H1 (cell line): ENCODE results near the gene AGER. TPM values are rescaled to one million over a fixed set of nuclear protein-coding genes. Genes with fewer than 3 reads are reported as not detected.

ENCODE experiments used
- BRCA1 ChIP-seq: IDR thresholded peaks from 2 replicates; pipeline ENCODE4 v1.6.1; 2012; ENCODE audit warnings: low read depth, low read length, improper control_type of control experiment
- CBX5 ChIP-seq: fragments of 300-800, 300-1000 bp; sonication (generic); IDR thresholded peaks from 2 replicates; pipeline ENCODE4 v1.7.1; 2016; ENCODE audit warnings: antibody characterized with exemption, low read length, low read depth
- CREB1 ChIP-seq: IDR thresholded peaks from 2 replicates; pipeline ENCODE4 v1.6.1; 2012; ENCODE audit warnings: inconsistent platforms
- EGR1 ChIP-seq: IDR thresholded peaks from 2 replicates; pipeline ENCODE4 v1.6.1; 2011; ENCODE audit warnings: low read depth, low read length, borderline replicate concordance
- EP300 ChIP-seq, 2 experiments: IDR thresholded peaks; 1 replicate in 1 of 2; 2 replicates in 1 of 2; pipeline ENCODE4 v1.6.1; 2011 to 2012; ENCODE audit warnings: low read depth in 2 of 2, low read length in 2 of 2, mild to moderate bottlenecking in 2 of 2, borderline replicate concordance in 1 of 2, inconsistent platforms in 1 of 2, moderate library complexity in 1 of 2
- EZH2 ChIP-seq: fragments of 200-600 bp; sonication (generic); IDR thresholded peaks from 2 replicates; pipeline ENCODE4 v1.7.1; 2012; ENCODE audit warnings: low read depth, mild to moderate bottlenecking, moderate library complexity, low read length, inconsistent platforms; ENCODE audit not compliant: severe bottlenecking
- JUN ChIP-seq: IDR thresholded peaks from 2 replicates; pipeline ENCODE4 v1.6.1; 2011; ENCODE audit warnings: low read depth, mild to moderate bottlenecking, improper control_type of control experiment, low read length
- PHF8 ChIP-seq: fragments of 200-600 bp; sonication (generic); conservative IDR thresholded peaks from 2 replicates; pipeline ENCODE4 v1.7.1; 2012; ENCODE audit warnings: low read depth, mild to moderate bottlenecking, inconsistent platforms, low read length, moderate library complexity
- POLR2A ChIP-seq, 2 experiments: IDR thresholded peaks; 1 replicate in 1 of 2; 2 replicates in 1 of 2; pipeline ENCODE4 v1.6.1; 2011; ENCODE audit warnings: low read depth in 2 of 2, low read length in 2 of 2, mild to moderate bottlenecking in 2 of 2; ENCODE audit errors: control extremely low read depth in 1 of 2
- RBBP5 ChIP-seq: IDR thresholded peaks from 2 replicates; pipeline ENCODE4 v1.7.1; 2012; ENCODE audit warnings: low read depth, mild to moderate bottlenecking, inconsistent platforms, low read length, moderate library complexity, borderline replicate concordance
- SP1 ChIP-seq: IDR thresholded peaks from 2 replicates; pipeline ENCODE4 v1.6.1; 2011; ENCODE audit warnings: low read depth, low read length
- TAF7 ChIP-seq: optimal IDR thresholded peaks from 2 replicates; pipeline ENCODE3; 2011; ENCODE audit warnings: low read depth, mild to moderate bottlenecking, inconsistent platforms, low read length, moderate library complexity, borderline replicate concordance
- TBP ChIP-seq: IDR thresholded peaks from 2 replicates; pipeline ENCODE4 v1.6.1; 2011; ENCODE audit warnings: low read depth, low read length, improper control_type of control experiment
- TEAD4 ChIP-seq: IDR thresholded peaks from 2 replicates; pipeline ENCODE4 v1.6.1; 2012; ENCODE audit warnings: low read depth, low read length, inconsistent platforms, mixed read lengths
- polyA plus RNA-seq, 7 experiments: library from polyadenylated mRNA; depleted of rRNA in 3 of 7; stranded (reverse) in 5 of 7; unstranded in 2 of 7; fragments of >200 nt in 5 of 7; fragments of 200-250 nt in 2 of 7; gene quantifications; 1 replicate in 5 of 7; 2 replicates in 1 of 7; 4 replicates in 1 of 7; pipeline versions ENCODE4 v1.2.1 to v1.2.3, GENCODE V29; 2011 to 2013; ENCODE audit warnings: missing spikeins in 2 of 7, mixed read lengths in 2 of 7
- total RNA-seq: library from RNA; stranded (reverse); fragmentation: NEBNext Ultra II Directional; extraction: Animal tissue kit (Norgen Biotek cat#: 25700); gene quantifications from 2 replicates; pipeline ENCODE4 v1.2.1, GENCODE V29; 2021

AGER gene
- total and polyA plus RNA-seq, 2 of the 8 experiments (the other 6 are each of a cell fraction or from before 2014, with no cell fraction given) = 3.8 to 10.9 TPM

GRCh38 chr6:32175711-32176475 is 8.2 kb downstream of the AGER start, which contains the start of gene AGPAT1 (continued):
- TF ChIP-seq RBBP5 (no peak; the same call in 1 of the 2 replicates), TBP (peak; percentile 65; the same call in 1 of the 2 replicates), POLR2A (IDR thresholded peaks at IDR 0.05; ENCODE audit: control extremely low read depth in 1 of 2, low read depth in 2 of 2, low read length in 2 of 2) (peak; percentile 50 to 63), CREB1 (peak; percentile 24; the same call in 1 of the 2 replicates), CBX5 (no peak), SP1 (peak; percentile 91), TAF7 (no peak), EP300 (IDR thresholded peaks at IDR 0.05; ENCODE audit: borderline replicate concordance in 1 of 2, low read depth in 2 of 2, low read length in 2 of 2) (peak in 1 of 2 experiments; percentile 10; a peak in 1 of 3 replicates), JUN (no peak), PHF8 (peak; percentile 42; the same call in 1 of the 2 replicates), BRCA1 (no peak), TEAD4 (peak; percentile 3; the same call in 1 of the 2 replicates), EGR1 (peak; percentile 18; the same call in 1 of the 2 replicates), EZH2 (no peak)
